ENCODE measurements around the gene DISP2. TPM values are rescaled to one million over a fixed set of nuclear protein-coding genes. Genes with fewer than 3 reads are reported as not detected.

DISP2 gene
- total and polyA plus RNA-seq, 2 of the 8 experiments (the other 6 are each of a cell fraction or from before 2014, with no cell fraction given), result 0.45 to 1.2 TPM

- Histone ChIP-seq H3K14ac (ENCODE audit: insufficient read length) (no peak overlapping the region), H2BK20ac (ENCODE audit: low read length) (0 out of 2 replicates have a peak overlapping the region, but pooled peaks have one; percentile 55), H3K4me2 (ENCODE audit: insufficient read depth in 1 of 2, low read depth in 2 of 2, low read length in 2 of 2) (no peak overlapping the region), H3K9ac (replicated peaks in 1 of 4; ENCODE audit: extremely low read depth in 1 of 4, low read depth in 3 of 4, low read length in 3 of 4) (no peak overlapping the region), H3K36me3 (ENCODE audit: control insufficient read depth in 2 of 4, insufficient read depth in 4 of 4, low read length in 3 of 4) (no peaks in the 10 kb centered on the region), H3K56ac (replicated peaks; ENCODE audit: insufficient read length, low read depth, low read length) (no peak overlapping the region), H3K9me3 (ENCODE audit: insufficient read depth in 2 of 2, low read depth in 1 of 2, low read length in 1 of 2) (no peaks in the 10 kb centered on the region), H3K27ac (ENCODE audit: low read depth, low read length) (no peak overlapping the region), H2AK5ac (ENCODE audit: low read depth, low read length) (no peak overlapping the region), H2BK5ac (ENCODE audit: low read depth, low read length) (0 out of 2 replicates have a peak overlapping the region, but pooled peaks have one; percentile 35), H3K4ac (replicated peaks; ENCODE audit: insufficient read length, low read depth, low read length) (no peak overlapping the region), H3K4me3 (ENCODE audit: extremely low read depth in 1 of 4, insufficient read depth in 2 of 4, low read depth in 3 of 4, low read length in 4 of 4) (no peak overlapping the region), H4K5ac (ENCODE audit: insufficient read length, low read depth, low read length) (no peak overlapping the region), H3K4me1 (replicated peaks in 1 of 4; ENCODE audit: control insufficient read depth in 3 of 4, insufficient read depth in 4 of 4, low read length in 3 of 4) (peaks cover 0 to 18% (median 10%) of the 10 kb centered on the region in 4 experiments; a peak in 6 of 7 replicates), H3K23ac (ENCODE audit: insufficient read length) (no peak overlapping the region), H2BK12ac (ENCODE audit: low read depth, low read length) (0 out of 2 replicates have a peak overlapping the region, but pooled peaks have one; percentile 39), H2BK15ac (ENCODE audit: low read length) (no peak overlapping the region), H2AFZ (ENCODE audit: low read length) (no peak overlapping the region), H2BK120ac (replicated peaks; ENCODE audit: low read depth, low read length) (no peak overlapping the region), H3K18ac (ENCODE audit: extremely low read depth, low read length) (peak overlapping the region; percentile 48), H3K23me2 (ENCODE audit: low read depth, low read length) (no peaks in the 10 kb centered on the region), H4K91ac (replicated peaks; ENCODE audit: insufficient read length, low read length) (no peak overlapping the region), H4K20me1 (replicated peaks in 1 of 2; ENCODE audit: control insufficient read depth in 1 of 2, insufficient read depth in 2 of 2, low read length in 2 of 2) (no peaks in the 10 kb centered on the region), H3K79me1 (ENCODE audit: low read depth, low read length) (no peaks in the 10 kb centered on the region), H4K8ac (ENCODE audit: extremely low read depth, insufficient read depth, low read length) (peak overlapping the region; percentile 36; the same call in 1 of the 2 replicates), H3K79me2 (ENCODE audit: control insufficient read depth in 1 of 2, insufficient read depth in 2 of 2, low read length in 2 of 2) (no peaks in the 10 kb centered on the region), H3K27me3 (replicated peaks in 1 of 4; ENCODE audit: control insufficient read depth in 3 of 4, extremely low read depth in 1 of 4, insufficient read depth in 3 of 4, low read length in 3 of 4) (no peaks in the 10 kb centered on the region)
- ChIA-PET POLR2A (ENCODE audit: partially characterized antibody) (interaction anchor here (0.8 to 2.5 kb wide), 6 partner anchors 8 to 131 kb away, joined by 3 to 8 read pairs (median 4); no protein-coding TSS in a partner anchor), CTCF (ENCODE audit: partially characterized antibody) (interaction anchor here (1.0 to 27.4 kb wide), 16 partner anchors 8 to 97 kb away, joined by 3 to 584 read pairs (median 14); partner anchors contain the start of genes ANKRD63, DISP2, INAFM2 and IVD)
- TF ChIP-seq CREB1 (IDR thresholded peaks at IDR 0.05) (0 out of 2 replicates have a peak, but pooled peaks have one; percentile 12), KDM5A (IDR thresholded peaks at IDR 0.05; ENCODE audit: low read length) (no peak), CHD2 (IDR thresholded peaks at IDR 0.05; ENCODE audit: low read length) (no peak), CTCF (IDR thresholded peaks at IDR 0.05; ENCODE audit: control extremely low read depth in 1 of 3, insufficient read depth in 1 of 3, low read depth in 1 of 3, low read length in 3 of 3) (peak; percentile 88 to 94 (median 89)), RAD21 (IDR thresholded peaks at IDR 0.05 in 1 of 2, conservative IDR thresholded peaks at IDR 0.05 in 1 of 2; ENCODE audit: low read depth in 2 of 2, low read length in 2 of 2) (peak; percentile 82 to 85)
- WGBS, 2 experiments (ENCODE audit: extremely low coverage in 1 of 2, insufficient coverage in 1 of 2, insufficient read length in 1 of 2, insufficient replicate concordance in 2 of 2, low coverage in 1 of 2, low lambda C conversion rate in 2 of 2, missing lambda C conversion rate in 1 of 2), result 45% methylated on average over 10 of the region's 15 CpGs; no CpG with 5 or more reads in 1 of the 2 experiments
- peak in 1 of 2 experiments; percentile 83 for DNase-seq (ENCODE audit: low read depth in 1 of 2, low spot score in 2 of 2)
- FAIRE-seq, result peak; percentile 65
Measured at GRCh38 chr15:40344631-40345120, 13.3 kb upstream of the DISP2 start.

All from H1 (cell line).